ENCODE data around the gene NAA38. TPM values are rescaled to one million over a fixed set of nuclear protein-coding genes. Genes with fewer than 3 reads are reported as not detected.

The NAA38 gene
- total RNA-seq, 1 experiment from 2014 or later = 46.3 TPM

GRCh38 chr17:7824021-7824924 lies 33.1 kb downstream of the NAA38 start:
- ATAC-seq (no peak), DNase-seq (ENCODE audit: low spot score) (no peak)
- ChIA-PET POLR2A (no interaction called here), CTCF (interaction anchor here (0.5 to 4.1 kb wide), 17 partner anchors 7 to 890 kb away, joined by 3 to 62 read pairs (median 4); partner anchors contain the start of genes CYB5D1, GUCY2D, KDM6B and NAA38)
- peaks cover 12% of the 10 kb centered on the region for H3K4me1 Mint-ChIP-seq
- no peak overlapping the region for H3K27ac Mint-ChIP-seq
- no peaks in the 10 kb centered on the region for H3K36me3 Mint-ChIP-seq
- no peak overlapping the region for H3K4me3 Mint-ChIP-seq
- TF ChIP-seq ZNF416 (CRISPR knock-in tag; IDR thresholded peaks at IDR 0.05) (no peak), HMGXB4 (CRISPR knock-in tag; IDR thresholded peaks at IDR 0.05) (no peak), KAT7 (CRISPR knock-in tag; IDR thresholded peaks at IDR 0.05; ENCODE audit: borderline replicate concordance) (no peak), EMX1 (CRISPR knock-in tag; IDR thresholded peaks at IDR 0.05) (no peak), E2F5 (CRISPR knock-in tag; IDR thresholded peaks at IDR 0.05) (no peak), E2F1 (CRISPR knock-in tag; IDR thresholded peaks at IDR 0.05) (no peak), IRF2 (CRISPR knock-in tag; IDR thresholded peaks at IDR 0.05; ENCODE audit: borderline replicate concordance, low read depth) (no peak), ZBTB21 (CRISPR knock-in tag; IDR thresholded peaks at IDR 0.05; ENCODE audit: borderline replicate concordance) (no peak), ELF4 (CRISPR knock-in tag; IDR thresholded peaks at IDR 0.05; ENCODE audit: low read depth) (no peak), ATF1 (CRISPR knock-in tag; IDR thresholded peaks at IDR 0.05) (no peak), ZNF532 (CRISPR knock-in tag; IDR thresholded peaks at IDR 0.05; ENCODE audit: borderline replicate concordance) (no peak), OVOL2 (CRISPR knock-in tag; IDR thresholded peaks at IDR 0.05; ENCODE audit: borderline replicate concordance) (no peak), ATF6 (CRISPR knock-in tag; IDR thresholded peaks at IDR 0.05) (no peak), JUN (CRISPR knock-in tag; IDR thresholded peaks at IDR 0.05) (no peak), ZSCAN18 (CRISPR knock-in tag; IDR thresholded peaks at IDR 0.05) (no peak), GABPB1 (CRISPR knock-in tag; IDR thresholded peaks at IDR 0.05) (no peak), MYBL2 (CRISPR knock-in tag; IDR thresholded peaks at IDR 0.05) (no peak), ESRRA (CRISPR knock-in tag; IDR thresholded peaks at IDR 0.05; ENCODE audit: borderline replicate concordance) (no peak), SOX15 (CRISPR knock-in tag; IDR thresholded peaks at IDR 0.05) (no peak), NR3C1 (CRISPR knock-in tag; conservative IDR thresholded peaks at IDR 0.05; ENCODE audit: low read depth) (no peak)
- H3K27me3 Mint-ChIP-seq (ENCODE audit: low read depth) = peaks cover 50% of the 10 kb centered on the region
- no peaks in the 10 kb centered on the region for H3K9me3 Mint-ChIP-seq

Data from WTC11 (cell line).